GM04504 (cell line): Measurements from ENCODE around the gene DSG1.
"Not testable (repeated sequence)": the region's sequence is repeated elsewhere in the genome, so short reads cannot be mapped to it uniquely, and the experiment has no call there.

Source experiments
- DNase-seq: peaks from one replicate; pipeline ENCODE4 v3.0.0-alpha.2; 2012; ENCODE audit warnings: low read depth

DSG1 gene

GRCh38 chr18:31353336-31353735 is 35.4 kb downstream of the DSG1 start:
- DNase-seq = not testable (repeated sequence)

DNA sequence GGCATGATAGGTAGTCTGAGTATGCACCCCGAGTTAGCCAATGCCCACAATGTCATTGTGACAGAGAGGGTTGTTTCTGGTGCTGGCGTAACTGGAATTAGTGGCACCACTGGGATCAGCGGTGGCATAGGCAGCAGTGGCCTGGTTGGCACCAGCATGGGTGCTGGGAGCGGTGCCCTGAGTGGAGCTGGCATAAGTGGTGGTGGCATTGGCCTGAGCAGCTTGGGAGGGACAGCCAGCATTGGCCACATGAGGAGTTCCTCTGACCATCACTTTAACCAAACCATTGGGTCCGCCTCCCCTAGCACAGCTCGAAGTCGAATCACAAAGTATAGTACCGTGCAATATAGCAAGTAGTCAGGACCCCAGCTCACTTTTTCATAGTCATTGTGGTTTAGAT is 37.0 kb downstream of the DSG1 start:
- DNase-seq = no peak

- no peak for DNase-seq
Observed at GRCh38 chr18:31356025-31356424, 38.1 kb downstream of the DSG1 start.

DNA sequence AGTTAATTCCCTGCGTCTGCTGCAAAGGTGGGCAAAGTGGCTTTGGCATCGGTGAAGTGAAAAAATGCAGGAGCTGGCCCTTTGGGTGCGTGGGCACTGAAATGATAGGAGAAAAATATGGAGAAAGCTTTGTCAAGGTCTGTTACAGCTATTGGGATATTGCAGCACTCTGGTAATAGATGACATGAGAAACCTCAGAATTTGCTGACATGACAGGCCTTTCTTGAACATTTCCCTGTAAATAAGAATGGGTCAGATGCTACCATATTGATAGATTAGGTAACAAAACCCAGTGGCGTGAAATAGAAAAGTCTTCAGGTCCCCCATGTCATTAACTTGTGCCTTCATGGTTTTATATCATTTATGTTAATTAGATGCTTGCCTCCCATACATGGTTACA is 46.2 kb downstream of the DSG1 start:
- DNase-seq = no peak

DNA sequence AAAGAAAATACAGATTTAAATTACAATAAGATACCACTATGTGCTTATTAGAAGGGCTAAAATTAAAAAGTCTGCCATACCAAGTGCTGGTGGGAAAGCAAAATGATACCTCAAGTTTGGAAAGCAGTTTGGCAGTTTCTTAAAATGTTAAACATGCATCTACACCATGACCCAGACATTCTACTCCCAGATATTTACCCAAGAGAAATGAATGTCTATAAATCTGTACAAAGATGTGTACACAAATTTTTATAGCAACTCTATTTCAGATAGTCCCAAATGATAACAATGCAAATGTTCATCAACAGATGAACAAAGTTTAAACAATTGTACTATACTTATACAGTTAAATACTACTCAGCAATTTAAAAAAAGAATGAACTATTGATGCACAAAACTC is 51.5 kb downstream of the DSG1 start:
- no peak for DNase-seq

GRCh38 chr18:31371989-31372388 is 54.0 kb downstream of the DSG1 start:
- DNase-seq = no peak

DNA sequence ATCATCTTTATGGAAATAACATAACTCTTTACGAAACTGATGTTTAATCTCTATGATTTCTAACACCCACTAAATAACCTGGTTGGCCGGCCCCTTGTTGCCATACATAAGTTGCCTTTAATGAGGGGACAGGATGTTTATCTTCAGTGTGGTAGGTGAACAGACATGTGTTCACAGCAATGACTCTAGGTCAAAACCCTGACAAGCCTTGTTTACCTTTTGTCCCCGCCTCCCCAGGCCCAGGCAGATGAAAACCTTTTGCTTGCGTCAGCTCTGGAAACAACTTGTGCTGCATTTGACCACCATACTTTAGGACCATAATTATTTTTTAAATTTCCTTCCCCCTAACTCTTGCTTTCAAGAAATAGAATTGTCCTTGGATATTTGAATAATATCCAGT is 55.7 kb downstream of the DSG1 start:
- no peak for DNase-seq

- DNase-seq = no peak
Observed at GRCh38 chr18:31376477-31376876, 58.5 kb downstream of the DSG1 start, which contains the start of gene DSG4. TSS of gene DSG4 (plus strand) at chr18:31376777. CDS start at chr18:31376912, 135 bp downstream.

GRCh38 chr18:31380912-31381311 is 63.0 kb downstream of the DSG1 start:
- no peak for DNase-seq

DNA sequence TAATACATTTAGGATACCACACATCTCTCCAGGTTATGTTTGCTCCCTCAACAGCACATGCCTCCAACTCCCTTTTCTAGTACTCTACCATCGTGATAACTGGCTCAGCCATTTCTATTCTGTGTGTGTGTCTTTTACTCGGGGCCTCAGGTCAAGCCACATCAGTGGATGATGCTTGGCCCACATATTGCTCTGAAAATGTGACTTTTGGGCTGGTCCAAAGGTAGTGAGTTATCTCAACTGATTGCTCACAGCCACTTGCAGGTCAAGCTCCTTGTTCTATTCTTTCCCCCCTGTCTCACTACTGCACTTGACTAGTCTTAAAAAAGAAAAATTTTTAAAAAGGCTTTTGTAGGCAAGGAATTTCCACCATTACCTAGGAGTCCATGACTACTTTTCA is 64.1 kb downstream of the DSG1 start:
- no peak for DNase-seq

- DNase-seq = no peak
Observed at GRCh38 chr18:31386741-31387140, 68.8 kb downstream of the DSG1 start.

DNA sequence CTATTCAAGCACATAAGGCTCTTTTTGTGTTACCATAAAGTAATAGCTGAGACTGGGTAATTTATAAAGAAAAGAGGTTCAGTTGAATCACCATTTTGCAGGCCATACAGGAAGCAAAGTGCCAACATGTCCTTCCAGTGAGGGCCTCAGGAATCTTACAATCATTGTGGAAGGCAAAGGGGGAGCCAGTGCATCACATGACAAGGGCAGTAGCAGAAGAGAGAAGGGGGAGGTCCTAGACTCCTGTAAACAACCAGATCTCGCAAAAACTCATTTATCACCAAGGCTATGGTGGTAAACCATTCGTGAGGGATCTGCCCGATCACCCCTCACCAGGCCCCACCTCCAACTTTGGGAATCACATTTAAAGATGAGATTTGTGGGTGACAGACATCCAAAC is 75.3 kb downstream of the DSG1 start:
- no peak for DNase-seq

- DNase-seq = no peak
Observed at GRCh38 chr18:31396796-31397612, 79.0 kb downstream of the DSG1 start.

- no peak for DNase-seq
Observed at GRCh38 chr18:31398191-31398590, 80.2 kb downstream of the DSG1 start.

DNA sequence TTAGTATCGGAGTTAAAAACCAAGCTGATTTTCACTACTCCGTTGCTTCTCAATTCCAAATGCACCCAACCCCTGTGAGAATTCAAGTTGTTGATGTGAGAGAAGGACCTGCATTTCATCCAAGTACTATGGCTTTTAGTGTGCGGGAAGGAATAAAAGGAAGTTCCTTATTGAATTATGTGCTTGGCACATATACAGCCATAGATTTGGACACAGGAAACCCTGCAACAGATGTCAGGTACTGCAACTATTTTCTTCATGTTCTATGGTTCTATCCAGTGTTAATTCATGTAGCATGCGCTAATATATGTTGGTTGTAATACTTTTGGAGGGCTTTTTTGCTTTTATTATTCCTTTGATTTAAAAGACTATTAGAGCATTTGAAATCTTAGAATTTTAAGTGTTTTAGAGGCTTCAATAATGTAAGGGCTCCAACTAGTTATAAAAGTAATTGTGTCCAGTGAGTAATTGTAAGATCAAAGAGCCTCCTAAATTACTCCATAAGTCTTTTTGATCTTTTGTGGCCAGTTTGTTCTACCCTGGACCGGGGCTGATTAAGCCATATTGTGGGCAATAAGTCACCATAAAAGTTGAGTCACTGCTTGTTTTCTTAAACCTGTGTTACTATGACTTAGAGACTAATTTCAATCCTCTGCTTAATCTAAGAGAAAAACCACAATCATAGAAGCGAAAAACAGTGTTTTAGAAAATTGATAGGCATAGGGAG is 81.5 kb downstream of the DSG1 start:
- DNase-seq = no peak

- no peak for DNase-seq
Observed at GRCh38 chr18:31401156-31402025, 83.4 kb downstream of the DSG1 start.

DNA sequence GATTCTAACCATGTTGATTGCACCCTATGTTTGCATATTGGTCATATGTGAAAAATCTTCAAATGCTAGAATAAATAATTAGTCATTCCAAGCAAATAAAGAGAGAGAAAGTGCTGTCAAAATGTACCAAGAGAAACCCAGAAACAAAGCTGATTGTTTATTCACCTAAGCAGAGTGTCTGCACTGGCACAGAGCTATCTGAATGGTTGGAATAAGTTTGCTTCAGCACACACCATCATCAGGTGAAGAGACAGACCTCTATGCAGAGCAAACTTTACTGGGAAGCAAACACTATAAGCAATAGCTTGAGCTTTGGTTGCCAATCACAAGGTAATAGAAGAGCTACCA is 84.0 kb downstream of the DSG1 start:
- no peak for DNase-seq

DNA sequence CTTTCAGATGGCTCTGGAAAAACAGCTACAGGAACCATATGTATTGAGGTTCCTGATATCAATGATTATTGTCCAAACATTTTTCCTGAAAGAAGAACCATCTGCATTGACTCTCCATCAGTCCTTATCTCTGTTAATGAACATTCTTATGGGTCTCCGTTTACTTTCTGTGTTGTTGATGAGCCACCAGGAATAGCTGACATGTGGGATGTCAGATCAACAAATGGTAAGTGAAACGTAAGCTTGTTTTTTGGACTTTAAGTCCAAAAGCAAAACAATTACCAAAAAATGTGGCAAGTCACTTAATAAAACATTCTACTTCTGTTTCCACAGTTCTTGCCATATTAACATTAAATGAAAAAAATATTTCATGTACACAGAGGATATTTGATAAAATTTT is 85.4 kb downstream of the DSG1 start:
- DNase-seq = no peak
